Cardiac septum (tissue), 1 donor: ENCODE results near the gene LRRIQ4. TPM values are rescaled to one million over a fixed set of nuclear protein-coding genes. Genes with fewer than 3 reads are reported as not detected.

Experiments
- DNase-seq: peaks from one replicate; pipeline ENCODE4 v3.0.0-alpha.2; 2020; ENCODE audit warnings: low spot score
- intact Hi-C: fragments of 100-400 bp; cut with DNase I; formaldehyde crosslinking; loops from one replicate; pipeline ENCODE4 v1.14.0; 2022
- long read RNA-seq: library from polyadenylated mRNA; unstranded; transcript quantifications from one replicate; pipeline ENCODE4 v2.0.0, GENCODE V29; 2021
- total RNA-seq: library from RNA; stranded (reverse); fragmentation: NEBNext Ultra II Directional; extraction: Animal tissue kit (Norgen Biotek cat#: 25700); gene quantifications from one replicate; pipeline ENCODE4 v1.2.1, GENCODE V29; 2021
- donor health status: DM: no; HTN: no; CAD: no.

LRRIQ4 gene
- not detected for total RNA-seq
- long read RNA-seq, result 0 reads

GRCh38 chr3:169812332-169813235 lies at the start of gene LRRIQ4, which contains the start of gene LRRC34:
Gene LRRIQ4, plus strand, starts transcription at chr3:169812870. Its CDS starts 9,052 bp downstream, at chr3:169821922.
Gene LRRC34, minus strand, starts transcription at chr3:169812904. Its CDS starts 356 bp downstream, at chr3:169812548.
- intact Hi-C loops, result loop anchor here (5.0 kb wide), 1 partner anchor 40 kb away; the partner anchor contains the start of gene MYNN
- peak; percentile 85 for DNase-seq

GRCh38 chr3:169764312-169764881 lies 48.3 kb upstream of the LRRIQ4 start:
- peak; percentile 87 for DNase-seq
- intact Hi-C loops, result loop anchor here (10.0 kb wide), 1 partner anchor 590 kb away; the partner anchor contains the start of gene SKIL

GRCh38 chr3:169764882-169765612 lies 47.6 kb upstream of the LRRIQ4 start, which contains the start of gene TERC:
Gene TERC, minus strand, starts transcription at chr3:169765060.
- DNase-seq, result peak; percentile 95
- intact Hi-C loops, result loop anchor here (5.0 to 10.0 kb wide), 2 partner anchors 202 to 590 kb away; partner anchors contain the start of genes SEC62 and SKIL

GRCh38 chr3:169769287-169770181 lies 43.1 kb upstream of the LRRIQ4 start, which contains the start of gene ACTRT3:
Gene ACTRT3, minus strand, starts transcription at chr3:169769561. Its CDS starts 41 bp downstream, at chr3:169769520.
- intact Hi-C loops, result loop anchor here (5.0 to 10.0 kb wide), 3 partner anchors 43 to 585 kb away; partner anchors contain the start of genes LRRC34, LRRIQ4, SEC62 and SKIL

GRCh38 chr3:169771497-169772304 lies 41.0 kb upstream of the LRRIQ4 start:
- intact Hi-C loops, result loop anchor here (5.0 kb wide), 1 partner anchor 41 kb away; the partner anchor contains the start of genes LRRC34 and LRRIQ4
- DNase-seq, result no peak

More at GRCh38 chr3:169769287-169770181, 43.1 kb upstream of the LRRIQ4 start, which contains the start of gene ACTRT3:
- DNase-seq, result peak; percentile 85

GRCh38 chr3:169772305-169772896 lies 40.3 kb upstream of the LRRIQ4 start:
- intact Hi-C loops, result loop anchor here (5.0 kb wide), 1 partner anchor 40 kb away; the partner anchor contains the start of genes LRRC34 and LRRIQ4
- DNase-seq, result peak; percentile 78

- intact Hi-C loops, result loop anchor here (5.0 kb wide), 1 partner anchor 39 kb away; the partner anchor contains the start of genes LRRC34 and LRRIQ4
- DNase-seq, result peak; percentile 97
These were observed 39.5 kb upstream of the LRRIQ4 start, which contains the start of gene MYNN for GRCh38 chr3:169772897-169773816. Gene MYNN, plus strand, starts transcription at chr3:169773396. Its CDS starts 900 bp downstream, at chr3:169774296.

- no peak for DNase-seq
- intact Hi-C loops, result loop anchor here (5.0 kb wide), 1 partner anchor 38 kb away; the partner anchor contains the start of genes LRRC34 and LRRIQ4
These were observed 38.5 kb upstream of the LRRIQ4 start for GRCh38 chr3:169774186-169774585.

- no peak for DNase-seq
- intact Hi-C loops, result no loop called here
These were observed 34.8 kb upstream of the LRRIQ4 start for GRCh38 chr3:169777822-169778221.

- intact Hi-C loops, result no loop called here
- DNase-seq, result no peak
These were observed 31.9 kb upstream of the LRRIQ4 start for GRCh38 chr3:169780742-169781141.

GRCh38 chr3:169781209-169781855 lies 31.3 kb upstream of the LRRIQ4 start:
- DNase-seq, result no peak
- intact Hi-C loops, result no loop called here

- intact Hi-C loops, result no loop called here
- DNase-seq, result no peak
These were observed 25.6 kb upstream of the LRRIQ4 start for GRCh38 chr3:169787120-169787519.

- intact Hi-C loops, result no loop called here
- no peak for DNase-seq
These were observed 24.9 kb upstream of the LRRIQ4 start for GRCh38 chr3:169787791-169788190.

- DNase-seq, result no peak
- intact Hi-C loops, result no loop called here
These were observed 22.5 kb upstream of the LRRIQ4 start for GRCh38 chr3:169790219-169790618.
